Naive thymus-derived CD4-positive, alpha-beta T cell (primary cell): ENCODE results near the gene MAP3K15. TPM values are rescaled to one million over a fixed set of nuclear protein-coding genes. Genes with fewer than 3 reads are reported as not detected.
A peak's percentile ranks its signal among the peaks of the same experiment; 100 is the strongest.

Experiments used
- ATAC-seq: fragments of 150-1000 bp; cut with Tn5 transposase; 2 replicates; pipeline ENCODE4 v1.10.0; 2021; ENCODE audit warnings: mild to moderate bottlenecking, moderate library complexity
- CTCF ChIA-PET: fragments of 350-600 bp; sonication (Branson Sonifier 250); formaldehyde crosslinking; loops from one replicate; lab custom pipeline; 2021; ENCODE audit warnings: antibody characterized with exemption; lab: Charles Lee
- POLR2A ChIA-PET: fragments of 350-600 bp; sonication (Branson Sonifier 250); formaldehyde crosslinking; loops from one replicate; lab custom pipeline; 2021; ENCODE audit warnings: antibody characterized with exemption, inconsistent platforms; lab: Charles Lee
- DNase-seq, 9 donors: peaks; one replicate each; pipeline versions ENCODE4 v3.0.0 to v3.0.0-alpha.2; 2020 to 2022; ENCODE audit warnings: mixed read lengths in 1 of 9
- H3K27ac ChIP-seq: one replicate; pipeline ENCODE4 v1.7.0; 2013; ENCODE audit warnings: mild to moderate bottlenecking, low read depth, low read length, moderate library complexity
- H3K27me3 ChIP-seq, 2 donors: one replicate each; pipeline ENCODE4 v1.7.0; 2013; ENCODE audit warnings: low read length in 2 of 2, mild to moderate bottlenecking in 2 of 2, moderate library complexity in 2 of 2; ENCODE audit not compliant: control insufficient read depth in 2 of 2, insufficient read depth in 2 of 2
- H3K36me3 ChIP-seq, 3 experiments: 1 replicate in 2 of 3; 2 replicates in 1 of 3; pipeline ENCODE4 v1.7.0; 2013; ENCODE audit warnings: low read length in 3 of 3, mild to moderate bottlenecking in 3 of 3, moderate library complexity in 1 of 3; ENCODE audit not compliant: insufficient read depth in 3 of 3, control insufficient read depth in 2 of 3
- H3K4me1 ChIP-seq, 2 donors: one replicate each; pipeline ENCODE4 v1.7.0; 2013; ENCODE audit warnings: low read length in 2 of 2, mild to moderate bottlenecking in 2 of 2, moderate library complexity in 1 of 2; ENCODE audit not compliant: control insufficient read depth in 2 of 2, insufficient read depth in 2 of 2
- H3K4me3 ChIP-seq: 2 replicates; pipeline ENCODE4 v1.7.0; 2013; ENCODE audit warnings: mild to moderate bottlenecking, low read length
- H3K9me3 ChIP-seq, 3 experiments: 1 replicate in 2 of 3; 2 replicates in 1 of 3; pipeline ENCODE4 v1.7.0; 2013; ENCODE audit warnings: low read length in 3 of 3; ENCODE audit not compliant: control insufficient read depth in 2 of 3
- H3K27ac Mint-ChIP-seq, 9 donors: one replicate each; pipeline ENCODE4 v1.8.0; 2020 to 2022; ENCODE audit warnings: mixed read lengths in 9 of 9, mild to moderate bottlenecking in 8 of 9, moderate library complexity in 5 of 9, inconsistent platforms in 2 of 9
- H3K27me3 Mint-ChIP-seq, 5 donors: one replicate each; pipeline ENCODE4 v1.8.0; 2021 to 2022; ENCODE audit warnings: mixed read lengths in 5 of 5, mild to moderate bottlenecking in 1 of 5
- H3K36me3 Mint-ChIP-seq, 5 donors: one replicate each; pipeline ENCODE4 v1.8.0; 2020 to 2022; ENCODE audit warnings: mixed read lengths in 5 of 5, mild to moderate bottlenecking in 3 of 5, inconsistent platforms in 1 of 5
- H3K4me1 Mint-ChIP-seq, 7 donors: one replicate each; pipeline ENCODE4 v1.8.0; 2020 to 2022; ENCODE audit warnings: mixed read lengths in 7 of 7, mild to moderate bottlenecking in 3 of 7, inconsistent platforms in 1 of 7
- H3K4me3 Mint-ChIP-seq, 10 donors: one replicate each; pipeline ENCODE4 v1.8.0; 2020 to 2022; ENCODE audit warnings: mild to moderate bottlenecking in 10 of 10, mixed read lengths in 10 of 10, moderate library complexity in 6 of 10, inconsistent platforms in 2 of 10
- H3K9me3 Mint-ChIP-seq, 11 donors: one replicate each; pipeline ENCODE4 v1.8.0; 2020 to 2022; ENCODE audit warnings: mixed read lengths in 11 of 11, mild to moderate bottlenecking in 4 of 11, inconsistent platforms in 1 of 11, moderate library complexity in 1 of 11
- intact Hi-C, 2 donors: fragments of 100-400 bp; cut with micrococcal nuclease; formaldehyde crosslinking; loops; one replicate each; pipeline ENCODE4 v1.15.1; 2023
- polyA plus RNA-seq, 2 donors: library from polyadenylated mRNA; unstranded; fragments of 300-500 nt; fragmentation: Illumina TruSeq; gene quantifications; one replicate each; pipeline ENCODE4 v1.2.3, GENCODE V29; 2021
- total RNA-seq, 6 experiments: library from RNA in 5 of 6; stranded (reverse) in 5 of 6; gene quantifications; 1 replicate in 5 of 6; 2 replicates in 1 of 6; pipeline ENCODE4 v1.2.3 and lab custom pipeline; 2021 to 2026

The MAP3K15 gene
- total and polyA plus RNA-seq, 7 experiments from 2014 or later: 0.04 to 0.10 TPM; not detected in 5

DNA sequence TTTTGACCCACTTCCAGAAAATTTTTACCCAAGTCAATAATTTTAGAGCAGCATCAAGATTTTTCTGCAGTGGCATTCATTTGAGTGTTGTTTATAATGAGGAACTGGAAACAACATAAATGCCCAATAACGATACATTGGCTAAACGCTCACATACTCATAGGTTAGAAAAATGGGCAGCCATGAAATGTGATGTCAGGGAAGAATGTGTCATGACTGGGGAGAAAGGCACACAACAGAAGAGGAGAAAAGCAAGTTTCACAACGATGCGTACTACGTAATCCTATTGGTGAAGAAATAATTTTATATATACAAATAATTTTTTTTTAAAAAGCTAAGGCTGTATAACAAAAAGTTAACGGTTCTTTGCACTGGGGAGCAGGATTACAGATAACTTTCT lies 33.6 kb upstream of the MAP3K15 start:
- intact Hi-C loops: no loop called here
- ChIA-PET POLR2A (no interaction called here), CTCF (no interaction called here)
- peaks cover 0 to 44% (median 6%) of the 10 kb centered on the region in 3 experiments for H3K36me3 ChIP-seq
- Mint-ChIP-seq H3K36me3 (peaks cover 0 to 18% (median 13%) of the 10 kb centered on the region in 5 donors), H3K4me1 (peaks cover 0 to 32% (median 2%) of the 10 kb centered on the region in 7 donors), H3K4me3 (no peak overlapping the region), H3K27me3 (no peaks in the 10 kb centered on the region), H3K9me3 (peaks cover 0 to 1% (median 0%) of the 10 kb centered on the region in 11 donors), H3K27ac (peak overlapping the region in 6 of 9 donors; percentile 1 to 59 (median 50))
- H3K27me3 ChIP-seq: no peaks in the 10 kb centered on the region
- H3K4me1 ChIP-seq: no peaks in the 10 kb centered on the region
- no peaks in the 10 kb centered on the region for H3K9me3 ChIP-seq
- ATAC-seq (no peak), DNase-seq (no peak)
- no peak overlapping the region for H3K4me3 ChIP-seq
- no peak overlapping the region for H3K27ac ChIP-seq

DNA sequence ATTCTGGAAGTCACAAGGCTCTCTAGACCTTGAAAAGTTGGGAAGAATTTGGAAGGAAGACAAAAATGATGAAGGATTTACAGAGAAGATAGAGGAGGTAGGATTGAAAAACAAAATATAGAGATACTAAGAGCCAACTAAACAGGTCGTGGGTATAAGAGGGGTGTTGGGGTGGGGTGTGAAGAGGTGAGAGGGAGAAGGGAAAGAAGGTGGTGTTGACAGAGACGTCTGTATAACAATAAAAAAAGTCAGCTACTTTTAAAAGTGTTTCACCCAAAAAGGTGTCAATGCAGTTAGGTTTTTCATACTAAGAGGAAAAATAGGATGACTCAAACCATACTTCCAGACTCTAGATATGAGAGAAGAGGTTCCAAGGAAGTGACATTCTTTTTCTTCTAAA lies 33.0 kb upstream of the MAP3K15 start:
- peak overlapping the region in 5 of 9 donors; percentile 21 to 69 (median 48) for H3K27ac Mint-ChIP-seq
- ATAC-seq (no peak), DNase-seq (no peak)
- no peaks in the 10 kb centered on the region for H3K9me3 ChIP-seq
- peaks cover 0 to 49% (median 9%) of the 10 kb centered on the region in 3 experiments for H3K36me3 ChIP-seq
- H3K27me3 Mint-ChIP-seq: no peaks in the 10 kb centered on the region
- H3K27ac ChIP-seq: no peak overlapping the region
- peak overlapping the region in 1 of 10 donors; percentile 7 for H3K4me3 Mint-ChIP-seq
- peaks cover 0 to 32% (median 2%) of the 10 kb centered on the region in 7 donors for H3K4me1 Mint-ChIP-seq
- no peaks in the 10 kb centered on the region for H3K27me3 ChIP-seq
- H3K4me1 ChIP-seq: no peaks in the 10 kb centered on the region
- no peak overlapping the region for H3K4me3 ChIP-seq
- peaks cover 0 to 20% (median 13%) of the 10 kb centered on the region in 5 donors for H3K36me3 Mint-ChIP-seq
- ChIA-PET CTCF (no interaction called here), POLR2A (no interaction called here)
- H3K9me3 Mint-ChIP-seq: peaks cover 0 to 3% (median 0%) of the 10 kb centered on the region in 11 donors
- intact Hi-C loops: no loop called here

DNA sequence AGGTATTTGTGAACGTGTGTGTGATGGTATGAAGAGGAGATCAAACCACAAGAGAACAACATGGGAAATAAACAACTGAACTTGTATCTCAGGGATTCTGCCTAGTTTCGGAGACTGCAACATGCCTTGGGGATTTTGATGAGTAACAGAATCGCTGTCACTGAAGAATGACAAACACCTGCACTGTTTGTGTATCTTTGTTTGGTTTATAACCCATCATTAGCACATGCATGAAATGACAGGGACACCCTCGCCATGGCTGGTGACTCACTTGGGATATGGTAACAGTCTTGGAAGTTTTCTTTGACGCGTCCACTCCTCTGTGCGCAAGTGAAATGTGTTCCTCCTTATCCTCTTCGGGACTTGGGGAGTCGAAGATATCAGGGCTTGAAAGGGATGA lies 30.3 kb upstream of the MAP3K15 start:
- no peaks in the 10 kb centered on the region for H3K4me1 ChIP-seq
- Mint-ChIP-seq H3K4me1 (peaks cover 0 to 21% (median 3%) of the 10 kb centered on the region in 7 donors), H3K27me3 (no peaks in the 10 kb centered on the region), H3K9me3 (peaks cover 0 to 2% (median 0%) of the 10 kb centered on the region in 11 donors), H3K27ac (peak overlapping the region in 2 of 9 donors; percentile 55 to 58), H3K4me3 (no peak overlapping the region), H3K36me3 (peaks cover 3 to 30% (median 22%) of the 10 kb centered on the region in 5 donors)
- DNase-seq: no peak
- ChIA-PET POLR2A (no interaction called here), CTCF (no interaction called here)
- intact Hi-C loops: loop anchor here in 1 of 2 donors (2.0 kb wide), 1 partner anchor 445 kb away; the partner anchor contains the start of gene BCLAF3
- no peak overlapping the region for H3K27ac ChIP-seq
- no peak overlapping the region for H3K4me3 ChIP-seq
- H3K36me3 ChIP-seq: peaks cover 0 to 66% (median 9%) of the 10 kb centered on the region in 3 experiments
- no peaks in the 10 kb centered on the region for H3K27me3 ChIP-seq
- H3K9me3 ChIP-seq: no peaks in the 10 kb centered on the region
- ATAC-seq: no peak

DNA sequence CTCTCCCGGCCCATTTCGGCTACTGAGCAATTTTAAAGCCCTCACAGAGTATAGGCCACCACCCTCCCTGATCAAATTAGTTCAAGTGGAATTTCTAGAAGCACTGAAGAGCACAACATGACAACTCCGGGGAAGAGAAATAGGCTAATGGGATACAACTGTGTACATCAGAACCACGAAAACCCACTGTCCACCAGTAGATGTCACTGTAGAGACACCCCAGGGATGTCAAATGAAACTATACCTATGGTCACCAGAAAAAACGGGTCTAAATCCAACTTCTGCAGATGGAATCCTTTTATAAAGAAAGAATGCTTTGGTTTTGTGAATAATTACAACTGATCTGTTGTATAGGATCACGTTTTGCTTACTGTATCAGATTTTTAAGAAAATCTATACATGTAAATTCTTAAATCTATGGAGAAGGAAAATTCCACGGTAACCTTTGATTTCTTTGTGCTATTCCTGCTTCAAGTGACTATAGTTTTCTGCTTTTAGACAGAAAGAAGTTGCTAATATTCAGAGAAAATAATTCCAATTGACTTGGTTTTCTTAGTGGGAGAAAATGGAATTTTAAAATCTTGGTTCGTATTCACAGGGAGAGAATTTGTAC lies 29.5 kb upstream of the MAP3K15 start:
- Mint-ChIP-seq H3K27ac (peak overlapping the region in 5 of 9 donors; percentile 40 to 83 (median 72)), H3K4me1 (peaks cover 0 to 12% (median 3%) of the 10 kb centered on the region in 7 donors), H3K9me3 (peaks cover 0 to 2% (median 0%) of the 10 kb centered on the region in 11 donors), H3K36me3 (peaks cover 3 to 30% (median 22%) of the 10 kb centered on the region in 5 donors), H3K27me3 (no peaks in the 10 kb centered on the region), H3K4me3 (no peak overlapping the region)
- intact Hi-C loops: loop anchor here (1.0 to 5.0 kb wide), 4 partner anchors 344 to 523 kb away; partner anchors contain the start of gene BCLAF3 (in 2 of the 2)
- no peaks in the 10 kb centered on the region for H3K9me3 ChIP-seq
- POLR2A ChIA-PET: no interaction called here
- peaks cover 0 to 72% (median 12%) of the 10 kb centered on the region in 3 experiments for H3K36me3 ChIP-seq
- no peak overlapping the region for H3K27ac ChIP-seq
- DNase-seq (peak in 8 of 9 donors; percentile 9 to 43 (median 30)), ATAC-seq (peak; percentile 76)
- H3K4me1 ChIP-seq: no peaks in the 10 kb centered on the region
- CTCF ChIA-PET: no interaction called here
- H3K4me3 ChIP-seq: no peak overlapping the region
- H3K27me3 ChIP-seq: no peaks in the 10 kb centered on the region

DNA sequence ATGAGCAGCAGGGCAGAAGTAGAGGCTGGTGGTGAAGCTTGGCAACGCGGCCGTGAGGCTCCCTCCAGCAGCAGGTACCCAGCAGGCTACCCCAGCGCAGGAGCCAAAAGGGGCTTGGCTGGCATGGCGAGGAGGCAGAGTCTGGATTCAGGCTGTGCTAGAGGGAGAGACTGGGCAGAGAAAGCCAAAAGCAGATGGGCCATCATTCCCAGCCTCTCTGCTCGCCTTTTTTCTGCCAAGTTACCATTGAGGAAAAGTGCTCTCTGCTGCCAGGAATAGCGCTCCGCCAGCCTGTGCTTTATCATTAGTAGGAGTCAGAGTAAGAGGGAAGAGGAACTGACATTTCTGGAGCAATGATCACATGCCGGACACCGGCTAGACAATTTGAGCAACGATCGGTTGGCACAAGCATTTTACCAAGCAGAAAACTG lies 28.7 kb upstream of the MAP3K15 start:
- Mint-ChIP-seq H3K27ac (no peak overlapping the region), H3K4me1 (peaks cover 0 to 7% (median 3%) of the 10 kb centered on the region in 7 donors), H3K4me3 (no peak overlapping the region), H3K36me3 (peaks cover 3 to 28% (median 22%) of the 10 kb centered on the region in 5 donors), H3K27me3 (no peaks in the 10 kb centered on the region), H3K9me3 (peaks cover 0 to 2% (median 0%) of the 10 kb centered on the region in 11 donors)
- ChIA-PET CTCF (no interaction called here), POLR2A (no interaction called here)
- peaks cover 0 to 73% (median 16%) of the 10 kb centered on the region in 3 experiments for H3K36me3 ChIP-seq
- H3K4me1 ChIP-seq: no peaks in the 10 kb centered on the region
- no peaks in the 10 kb centered on the region for H3K27me3 ChIP-seq
- DNase-seq (no peak), ATAC-seq (no peak)
- intact Hi-C loops: loop anchor here (1.0 to 5.0 kb wide), 4 partner anchors 344 to 523 kb away; partner anchors contain the start of gene BCLAF3 (in 2 of the 2)
- H3K27ac ChIP-seq: no peak overlapping the region
- no peaks in the 10 kb centered on the region for H3K9me3 ChIP-seq
- H3K4me3 ChIP-seq: no peak overlapping the region

DNA sequence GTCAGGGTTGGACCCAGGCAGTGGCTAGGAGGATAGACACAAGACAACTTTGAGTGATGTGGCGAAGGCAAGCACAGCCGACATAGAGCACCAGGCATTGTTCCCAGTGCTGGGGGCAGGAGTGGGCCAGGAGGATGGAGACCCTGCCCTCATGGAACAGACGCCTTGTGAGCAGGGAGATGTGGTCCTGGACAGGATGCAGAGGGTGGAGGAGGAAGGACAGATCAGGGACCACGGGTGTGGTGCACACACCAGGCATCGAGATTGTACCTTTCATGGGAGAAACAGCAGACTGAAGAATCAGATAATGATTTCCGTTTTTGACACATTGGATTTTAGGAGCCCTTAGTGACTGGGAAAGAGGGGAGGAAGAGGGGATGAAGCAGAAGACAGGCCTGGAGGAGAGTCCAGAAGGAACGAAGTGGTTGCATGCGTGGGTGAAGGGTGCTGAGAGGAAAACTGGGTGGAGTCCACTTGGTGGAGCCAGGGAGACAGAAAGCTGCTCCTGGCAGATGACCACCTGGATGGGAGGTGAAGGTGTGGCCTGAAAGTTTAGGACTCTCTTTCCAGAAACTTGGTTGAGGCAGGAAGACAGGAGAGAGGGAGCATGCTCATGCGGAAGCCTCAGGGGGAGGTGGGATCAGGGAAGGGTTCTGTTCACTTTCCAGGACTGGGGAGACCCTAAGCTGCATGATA lies 27.9 kb upstream of the MAP3K15 start:
- no peaks in the 10 kb centered on the region for H3K27me3 ChIP-seq
- H3K4me1 Mint-ChIP-seq: peaks cover 0 to 5% (median 3%) of the 10 kb centered on the region in 7 donors
- peak overlapping the region in 6 of 9 donors; percentile 0 to 82 (median 27) for H3K27ac Mint-ChIP-seq
- H3K27ac ChIP-seq: no peak overlapping the region
- H3K27me3 Mint-ChIP-seq: no peaks in the 10 kb centered on the region
- no peak for DNase-seq
- POLR2A ChIA-PET: no interaction called here
- CTCF ChIA-PET: no interaction called here
- ATAC-seq: no peak
- peak overlapping the region in 1 of 10 donors; percentile 43 for H3K4me3 Mint-ChIP-seq
- H3K36me3 Mint-ChIP-seq: peaks cover 3 to 22% (median 19%) of the 10 kb centered on the region in 5 donors
- no peaks in the 10 kb centered on the region for H3K9me3 ChIP-seq
- intact Hi-C loops: loop anchor here in 1 of 2 donors (5.0 kb wide), 1 partner anchor 524 kb away; no protein-coding TSS in a partner anchor
- H3K36me3 ChIP-seq: peaks cover 0 to 70% (median 17%) of the 10 kb centered on the region in 3 experiments
- no peaks in the 10 kb centered on the region for H3K4me1 ChIP-seq
- H3K9me3 Mint-ChIP-seq: peaks cover 0 to 2% (median 0%) of the 10 kb centered on the region in 11 donors
- H3K4me3 ChIP-seq: no peak overlapping the region
